ENCODE measurements around the gene TRIM40. TPM values are rescaled to one million over a fixed set of nuclear protein-coding genes. Genes with fewer than 3 reads are reported as not detected.
A peak's percentile ranks its signal among the peaks of the same experiment; 100 is the strongest.

Gene TRIM40
- total and polyA plus RNA-seq, 2 experiments from 2014 or later, result not detected

GRCh38 chr6:30130887-30131862 is 4.8 kb upstream of the TRIM40 start:
- H3K27me3 Mint-ChIP-seq (ENCODE audit: insufficient read depth, low read depth, poor library complexity), result peaks cover 48% of the 10 kb centered on the region
- no peaks in the 10 kb centered on the region for H3K79me2 ChIP-seq (replicated peaks; ENCODE audit: insufficient read depth)
- H3K4me1 Mint-ChIP-seq, result peaks cover 3% of the 10 kb centered on the region; the same call in 2 of the 3 replicates
- H3K4me3 ChIP-seq, result no peak overlapping the region
- H3K27me3 ChIP-seq (ENCODE audit: insufficient read depth), result peaks cover 67% of the 10 kb centered on the region
- no peaks in the 10 kb centered on the region for H3K9me2 ChIP-seq (ENCODE audit: insufficient read depth)
- peak; percentile 92 for DNase-seq (ENCODE audit: low spot score)
- H3F3A ChIP-seq (replicated peaks; ENCODE audit: low read depth), result no peaks in the 10 kb centered on the region
- H3K27ac ChIP-seq (ENCODE audit: low read depth), result no peak overlapping the region
- peaks cover 4% of the 10 kb centered on the region; the same call in 1 of the 2 replicates for H3K4me1 ChIP-seq (ENCODE audit: insufficient read depth)
- no peaks in the 10 kb centered on the region for H3K9me3 Mint-ChIP-seq
- no peak overlapping the region for H3K4me2 ChIP-seq
- ATAC-seq, result peak; percentile 59
- no peaks in the 10 kb centered on the region for H4K20me1 ChIP-seq (replicated peaks; ENCODE audit: insufficient read depth)
- TF ChIP-seq, protein P1, sequence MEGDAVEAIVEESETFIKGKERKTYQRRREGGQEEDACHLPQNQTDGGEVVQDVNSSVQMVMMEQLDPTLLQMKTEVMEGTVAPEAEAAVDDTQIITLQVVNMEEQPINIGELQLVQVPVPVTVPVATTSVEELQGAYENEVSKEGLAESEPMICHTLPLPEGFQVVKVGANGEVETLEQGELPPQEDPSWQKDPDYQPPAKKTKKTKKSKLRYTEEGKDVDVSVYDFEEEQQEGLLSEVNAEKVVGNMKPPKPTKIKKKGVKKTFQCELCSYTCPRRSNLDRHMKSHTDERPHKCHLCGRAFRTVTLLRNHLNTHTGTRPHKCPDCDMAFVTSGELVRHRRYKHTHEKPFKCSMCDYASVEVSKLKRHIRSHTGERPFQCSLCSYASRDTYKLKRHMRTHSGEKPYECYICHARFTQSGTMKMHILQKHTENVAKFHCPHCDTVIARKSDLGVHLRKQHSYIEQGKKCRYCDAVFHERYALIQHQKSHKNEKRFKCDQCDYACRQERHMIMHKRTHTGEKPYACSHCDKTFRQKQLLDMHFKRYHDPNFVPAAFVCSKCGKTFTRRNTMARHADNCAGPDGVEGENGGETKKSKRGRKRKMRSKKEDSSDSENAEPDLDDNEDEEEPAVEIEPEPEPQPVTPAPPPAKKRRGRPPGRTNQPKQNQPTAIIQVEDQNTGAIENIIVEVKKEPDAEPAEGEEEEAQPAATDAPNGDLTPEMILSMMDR (conservative IDR thresholded peaks at IDR 0.05; ENCODE audit: low read depth in 2 of 2), result peak; percentile 99
- no peak for TF ChIP-seq POLR2AphosphoS5 (IDR thresholded peaks at IDR 0.05; ENCODE audit: low read depth)
- H2AFZ ChIP-seq, result no peak overlapping the region
- no peak overlapping the region for H3K27ac Mint-ChIP-seq
- no peaks in the 10 kb centered on the region for H3K36me3 ChIP-seq (ENCODE audit: insufficient read depth)
- H3K4me3 Mint-ChIP-seq, result peak overlapping the region; percentile 2; the same call in 1 of the 3 replicates
- no peaks in the 10 kb centered on the region for H3K36me3 Mint-ChIP-seq (ENCODE audit: low read depth)

GRCh38 chr6:30131947-30132497 is 3.9 kb upstream of the TRIM40 start:
- Histone ChIP-seq H3F3A (replicated peaks; ENCODE audit: low read depth) (no peaks in the 10 kb centered on the region), H3K27ac (ENCODE audit: low read depth) (no peak overlapping the region), H3K27me3 (ENCODE audit: insufficient read depth) (peaks cover 59% of the 10 kb centered on the region), H2AFZ (no peak overlapping the region), H3K4me2 (no peak overlapping the region), H3K9me2 (ENCODE audit: insufficient read depth) (no peaks in the 10 kb centered on the region), H3K4me3 (no peak overlapping the region), H4K20me1 (replicated peaks; ENCODE audit: insufficient read depth) (no peaks in the 10 kb centered on the region), H3K36me3 (ENCODE audit: insufficient read depth) (no peaks in the 10 kb centered on the region), H3K4me1 (ENCODE audit: insufficient read depth) (peaks cover 4% of the 10 kb centered on the region; the same call in 1 of the 2 replicates), H3K79me2 (replicated peaks; ENCODE audit: insufficient read depth) (no peaks in the 10 kb centered on the region)
- peaks cover 3% of the 10 kb centered on the region; the same call in 2 of the 3 replicates for H3K4me1 Mint-ChIP-seq
- H3K27ac Mint-ChIP-seq, result no peak overlapping the region
- no peaks in the 10 kb centered on the region for H3K36me3 Mint-ChIP-seq (ENCODE audit: low read depth)
- ATAC-seq (no peak), DNase-seq (ENCODE audit: low spot score) (no peak)
- H3K27me3 Mint-ChIP-seq (ENCODE audit: insufficient read depth, low read depth, poor library complexity), result peaks cover 40% of the 10 kb centered on the region
- no peak overlapping the region for H3K4me3 Mint-ChIP-seq
- H3K9me3 Mint-ChIP-seq, result no peaks in the 10 kb centered on the region
- TF ChIP-seq ZNF114 (CRISPR knock-in tag; IDR thresholded peaks at IDR 0.05) (no peak), CREB1 (CRISPR knock-in tag; IDR thresholded peaks at IDR 0.05; ENCODE audit: low read depth) (no peak), NANOG (IDR thresholded peaks at IDR 0.05; ENCODE audit: borderline replicate concordance) (no peak), ETS1 (IDR thresholded peaks at IDR 0.05) (no peak), REST (IDR thresholded peaks at IDR 0.05; ENCODE audit: unreplicated experiment) (no peak)
